H1 (cell line): ENCODE results near the gene COL8A2. TPM values are rescaled to one million over a fixed set of nuclear protein-coding genes. Genes with fewer than 3 reads are reported as not detected.

ENCODE experiments used
- JUND ChIP-seq: IDR thresholded peaks from 2 replicates; pipeline ENCODE4 v1.6.1; 2011; ENCODE audit warnings: mild to moderate bottlenecking, improper control_type of control experiment, low read length
- RFX5 ChIP-seq: IDR thresholded peaks from 2 replicates; pipeline ENCODE4 v1.6.1; 2011; ENCODE audit warnings: low read depth, low read length, improper control_type of control experiment, borderline replicate concordance
- SIN3A ChIP-seq, 2 experiments: IDR thresholded peaks in 1 of 2; conservative IDR thresholded peaks in 1 of 2; 2 replicates each; pipeline ENCODE4 v1.6.1; 2011 to 2012; ENCODE audit warnings: low read length in 2 of 2, improper control_type of control experiment in 1 of 2, low read depth in 1 of 2, mild to moderate bottlenecking in 1 of 2
- SIRT6 ChIP-seq: IDR thresholded peaks from one replicate; pipeline ENCODE4 v1.7.1; 2012; ENCODE audit warnings: low read length, inconsistent platforms
- SRF ChIP-seq: IDR thresholded peaks from 2 replicates; pipeline ENCODE4 v1.6.1; 2011; ENCODE audit warnings: mild to moderate bottlenecking, low read depth, low read length, moderate library complexity
- TEAD4 ChIP-seq: IDR thresholded peaks from 2 replicates; pipeline ENCODE4 v1.6.1; 2012; ENCODE audit warnings: low read depth, low read length, inconsistent platforms, mixed read lengths
- polyA plus RNA-seq, 7 experiments: library from polyadenylated mRNA; depleted of rRNA in 3 of 7; stranded (reverse) in 5 of 7; unstranded in 2 of 7; fragments of >200 nt in 5 of 7; fragments of 200-250 nt in 2 of 7; gene quantifications; 1 replicate in 5 of 7; 2 replicates in 1 of 7; 4 replicates in 1 of 7; pipeline versions ENCODE4 v1.2.1 to v1.2.3, GENCODE V29; 2011 to 2013; ENCODE audit warnings: missing spikeins in 2 of 7, mixed read lengths in 2 of 7
- total RNA-seq: library from RNA; stranded (reverse); fragmentation: NEBNext Ultra II Directional; extraction: Animal tissue kit (Norgen Biotek cat#: 25700); gene quantifications from 2 replicates; pipeline ENCODE4 v1.2.1, GENCODE V29; 2021
- TF ChIP-seq, protein P1 (sequence below), 3 experiments: IDR thresholded peaks; 1 replicate in 2 of 3; 2 replicates in 1 of 3; pipeline versions ENCODE4 v1.5.1 to v1.6.1; 2011; ENCODE audit warnings: low read length in 3 of 3, mild to moderate bottlenecking in 3 of 3, inconsistent platforms in 2 of 3, low read depth in 1 of 3, moderate library complexity in 1 of 3; ENCODE audit not compliant: insufficient read depth in 1 of 3; ENCODE audit errors: control extremely low read depth in 1 of 3

Gene COL8A2
- total and polyA plus RNA-seq, 2 of the 8 experiments (the other 6 are each of a cell fraction or from before 2014, with no cell fraction given) = 2.1 to 2.8 TPM

DNA sequence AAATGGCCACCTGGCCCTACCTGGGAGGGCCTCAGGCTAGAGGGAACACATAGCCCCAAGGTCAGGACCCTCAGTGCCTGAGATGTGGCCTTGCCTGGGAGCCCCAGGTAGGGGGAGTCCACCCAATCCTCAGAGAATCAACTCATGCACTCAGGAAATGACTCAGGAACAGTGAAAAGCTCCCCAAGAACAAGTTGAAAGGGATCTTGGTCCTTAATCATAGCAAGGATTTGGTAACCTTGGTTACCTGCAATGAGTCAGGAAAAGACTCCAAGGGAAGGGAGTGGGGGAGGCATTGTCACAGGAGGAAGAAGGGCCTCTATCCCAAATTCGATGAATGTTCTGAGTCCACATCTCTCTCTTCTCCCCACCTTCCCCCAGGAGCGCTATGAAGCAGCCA, 48.0 kb upstream of the COL8A2 start (continued):
- TF ChIP-seq, protein P1, sequence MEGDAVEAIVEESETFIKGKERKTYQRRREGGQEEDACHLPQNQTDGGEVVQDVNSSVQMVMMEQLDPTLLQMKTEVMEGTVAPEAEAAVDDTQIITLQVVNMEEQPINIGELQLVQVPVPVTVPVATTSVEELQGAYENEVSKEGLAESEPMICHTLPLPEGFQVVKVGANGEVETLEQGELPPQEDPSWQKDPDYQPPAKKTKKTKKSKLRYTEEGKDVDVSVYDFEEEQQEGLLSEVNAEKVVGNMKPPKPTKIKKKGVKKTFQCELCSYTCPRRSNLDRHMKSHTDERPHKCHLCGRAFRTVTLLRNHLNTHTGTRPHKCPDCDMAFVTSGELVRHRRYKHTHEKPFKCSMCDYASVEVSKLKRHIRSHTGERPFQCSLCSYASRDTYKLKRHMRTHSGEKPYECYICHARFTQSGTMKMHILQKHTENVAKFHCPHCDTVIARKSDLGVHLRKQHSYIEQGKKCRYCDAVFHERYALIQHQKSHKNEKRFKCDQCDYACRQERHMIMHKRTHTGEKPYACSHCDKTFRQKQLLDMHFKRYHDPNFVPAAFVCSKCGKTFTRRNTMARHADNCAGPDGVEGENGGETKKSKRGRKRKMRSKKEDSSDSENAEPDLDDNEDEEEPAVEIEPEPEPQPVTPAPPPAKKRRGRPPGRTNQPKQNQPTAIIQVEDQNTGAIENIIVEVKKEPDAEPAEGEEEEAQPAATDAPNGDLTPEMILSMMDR (IDR thresholded peaks at IDR 0.05; ENCODE audit: control extremely low read depth in 1 of 3, insufficient read depth in 1 of 3, low read depth in 1 of 3, low read length in 3 of 3) = no peak
- TF ChIP-seq SRF (no peak), RFX5 (no peak), SIRT6 (no peak), JUND (no peak), TEAD4 (no peak), SIN3A (conservative IDR thresholded peaks at IDR 0.05 in 1 of 2, IDR thresholded peaks at IDR 0.05 in 1 of 2; ENCODE audit: low read depth in 1 of 2, low read length in 2 of 2) (no peak)
